ENCODE measurements around the gene DND1.
"Not testable (repeated sequence)": the region's sequence is repeated elsewhere in the genome, so short reads cannot be mapped to it uniquely, and the experiment has no call there.

Gene DND1
- 1.1 to 2.8 reads per million in 2 donors for total RNA-seq

- DNase-seq, result no peak
Measured at GRCh38 chr5:140673187-140673976, at the start of gene DND1. TSS of gene DND1 (minus strand) at chr5:140673576. CDS start at chr5:140673542, 34 bp downstream.

GRCh38 chr5:140721395-140721794 is 48.0 kb upstream of the DND1 start:
- DNase-seq, result not testable (repeated sequence)

GRCh38 chr5:140720738-140721137 is 47.4 kb upstream of the DND1 start:
- DNase-seq, result not testable (repeated sequence)

- no peak for DNase-seq
Measured at GRCh38 chr5:140718266-140718592, 44.9 kb upstream of the DND1 start.

GRCh38 chr5:140716238-140716637 is 42.9 kb upstream of the DND1 start:
- DNase-seq, result not testable (repeated sequence)

GRCh38 chr5:140713562-140714094 is 40.3 kb upstream of the DND1 start:
- no peak for DNase-seq

- no peak for DNase-seq
Measured at GRCh38 chr5:140711794-140712193, 38.4 kb upstream of the DND1 start.

GRCh38 chr5:140710899-140711552 is 37.6 kb upstream of the DND1 start:
- peak; percentile 34 to 92 (median 72) for DNase-seq

- not testable (repeated sequence) for DNase-seq
Measured at GRCh38 chr5:140708787-140709186, 35.4 kb upstream of the DND1 start.

GRCh38 chr5:140707812-140708211 is 34.4 kb upstream of the DND1 start:
- no peak for DNase-seq

- peak; percentile 79 to 98 (median 90) for DNase-seq
Measured at GRCh38 chr5:140700177-140701144, 27.1 kb upstream of the DND1 start, which contains the start of gene ZMAT2. TSS of gene ZMAT2 (plus strand) at chr5:140700447. CDS start at chr5:140700461, 14 bp downstream.

GRCh38 chr5:140696891-140697492 is 23.6 kb upstream of the DND1 start:
- no peak for DNase-seq

- DNase-seq, result no peak
Measured at GRCh38 chr5:140694276-140694675, 20.9 kb upstream of the DND1 start.

- peak; percentile 51 to 89 (median 78) for DNase-seq
Measured at GRCh38 chr5:140690941-140691924, 17.9 kb upstream of the DND1 start, which contains the start of the genes HARS1 and HARS2. TSS of gene HARS1 (minus strand) at chr5:140691370. CDS start at chr5:140691304, 66 bp downstream. TSS of gene HARS2 (plus strand) at chr5:140691455. CDS start at chr5:140691649, 194 bp downstream.

- DNase-seq, result no peak
Measured at GRCh38 chr5:140690376-140690932, 17.1 kb upstream of the DND1 start.

GRCh38 chr5:140678993-140679392 is 5.6 kb upstream of the DND1 start:
- no peak for DNase-seq

GRCh38 chr5:140677947-140678346 is 4.6 kb upstream of the DND1 start:
- DNase-seq, result no peak

- no peak for DNase-seq
Measured at GRCh38 chr5:140674629-140675028, 1.3 kb upstream of the DND1 start.

- no peak for DNase-seq
Measured at GRCh38 chr5:140674211-140674610, 835 bp upstream of the DND1 start.

Data from T-helper 2 cell (primary cell).